Pericardium fibroblast (primary cell): ENCODE data around the gene LAT. TPM values are rescaled to one million over a fixed set of nuclear protein-coding genes. Genes with fewer than 3 reads are reported as not detected.

Experiments
- total RNA-seq: library from RNA; depleted of rRNA; stranded (reverse); fragments of >200 nt; gene quantifications from 2 replicates; pipeline ENCODE4 v1.2.3, GENCODE V29; 2015

Gene LAT
- 0.12 and 6.7 TPM in 2 replicates for total RNA-seq

GRCh38 chr16:28984619-28985135 is at the start of gene LAT:
LAT (plus strand) TSS chr16:28985052; CDS start chr16:28985418, 366 bp downstream.

GRCh38 chr16:28950648-28951409 is 34.0 kb upstream of the LAT start, which contains the start of gene NFATC2IP:
NFATC2IP (plus strand) TSS chr16:28950937; CDS start chr16:28951012, 75 bp downstream.

GRCh38 chr16:28974437-28975157 is 10.3 kb upstream of the LAT start, which contains the start of gene SPNS1:
SPNS1 (plus strand) TSS chr16:28974778; CDS start chr16:28975152, 374 bp downstream.

Other genes with a start within 250 kb of the LAT start
- gene NPIPB9, start 233.3 kb upstream of the LAT start, total RNA-seq = not detected in 2 replicates
- 48.3 and 79.2 TPM in 2 replicates for gene ATXN2L, start 162.1 kb upstream of the LAT start, total RNA-seq
- 98.5 and 115 TPM in 2 replicates for gene TUFM, start 138.7 kb upstream of the LAT start, total RNA-seq
- 20.0 and 29.2 TPM in 2 replicates for gene SH2B1, start 121.2 kb upstream of the LAT start, total RNA-seq
- gene ATP2A1, start 106.6 kb upstream of the LAT start, total RNA-seq = 0.12 and 0.17 TPM in 2 replicates
- 19.6 and 36.4 TPM in 2 replicates for gene RABEP2, start 59.8 kb upstream of the LAT start, total RNA-seq
- 2.1 TPM in 1 of 2 replicates, not detected in the other for gene CD19, start 53.1 kb upstream of the LAT start, total RNA-seq
- 8.6 and 10.7 TPM in 2 replicates for gene NFATC2IP, start 34.1 kb upstream of the LAT start, total RNA-seq
- gene SPNS1, start 10.3 kb upstream of the LAT start, total RNA-seq = 51.2 and 59.4 TPM in 2 replicates